PC-3 (cell line): Measurements from ENCODE around the gene RPL22. TPM values are rescaled to one million over a fixed set of nuclear protein-coding genes. Genes with fewer than 3 reads are reported as not detected.

Source experiments
- ATAC-seq: fragments of 200-7000 bp; cut with Tn5 transposase; 2 replicates; pipeline ENCODE4 v1.9.1; 2020; ENCODE audit warnings: mild to moderate bottlenecking, moderate library complexity
- BruUV-seq: library from RNA; stranded (reverse); fragments of 400-500 nt; replicated peaks from 2 replicates; lab custom pipeline; 2021; lab: Mats Ljungman, UMichigan
- CTCF ChIA-PET: fragments of 300-600 bp; sonication (Branson Sonifier 250); formaldehyde crosslinking; loops from one replicate; lab custom pipeline; 2022; ENCODE audit warnings: antibody characterized with exemption; lab: Charles Lee
- POLR2A ChIA-PET: fragments of 300-600 bp; sonication (Branson Sonifier 250); formaldehyde crosslinking; loops from one replicate; lab custom pipeline; 2022; ENCODE audit warnings: antibody characterized with exemption; ENCODE audit not compliant: unreplicated experiment; lab: Charles Lee
- DNase-seq: peaks from one replicate; pipeline ENCODE4 v3.0.0-alpha.2; 2015
- H2AFZ ChIP-seq: fragments of 300-600 bp; sonication (generic); 2 replicates; pipeline ENCODE4 v1.6.0; 2016; ENCODE audit warnings: antibody characterized with exemption, low read length
- H3F3A ChIP-seq: fragments of 300-600 bp; sonication (generic); one replicate; pipeline ENCODE4 v1.6.0; 2017; ENCODE audit warnings: antibody characterized with exemption, low read length, control low read depth, mild to moderate bottlenecking; ENCODE audit not compliant: unreplicated experiment
- H3K27ac ChIP-seq: fragments of 300-600 bp; sonication (generic); 2 replicates; pipeline ENCODE4 v1.5.1; 2016; ENCODE audit warnings: mild to moderate bottlenecking, low read length
- H3K27me3 ChIP-seq: fragments of 300-600 bp; sonication (generic); 2 replicates; pipeline ENCODE4 v1.6.1; 2016; ENCODE audit warnings: low read length, mixed read lengths
- H3K36me3 ChIP-seq: fragments of 300-600 bp; sonication (generic); 2 replicates; pipeline ENCODE4 v1.6.1; 2016; ENCODE audit warnings: low read depth, mixed run types, low read length, mixed read lengths
- H3K4me1 ChIP-seq: fragments of 300-600 bp; sonication (generic); 2 replicates; pipeline ENCODE4 v1.5.1; 2016; ENCODE audit warnings: low read length; ENCODE audit not compliant: insufficient read depth
- H3K4me2 ChIP-seq: fragments of 300-600 bp; sonication (generic); 2 replicates; pipeline ENCODE4 v1.6.0; 2016; ENCODE audit warnings: low read length
- H3K4me3 ChIP-seq: fragments of 300-600 bp; sonication (generic); 2 replicates; pipeline ENCODE4 v1.5.1; 2016; ENCODE audit warnings: mild to moderate bottlenecking, low read length, mixed read lengths
- H3K79me2 ChIP-seq: fragments of 300-600 bp; sonication (generic); 2 replicates; pipeline ENCODE4 v1.6.1; 2017; ENCODE audit warnings: low read length, mixed read lengths
- H3K9ac ChIP-seq: fragments of 300-600 bp; sonication (generic); 2 replicates; pipeline ENCODE4 v1.6.0; 2016; ENCODE audit warnings: mild to moderate bottlenecking, low read length
- H3K9me2 ChIP-seq: fragments of 300-600 bp; sonication (generic); replicated peaks from 2 replicates; pipeline ENCODE4 v1.6.1; 2016; ENCODE audit warnings: mixed run types, low read length, mixed read lengths
- H3K9me3 ChIP-seq: fragments of 300-600 bp; sonication (generic); 2 replicates; pipeline ENCODE4 v1.6.1; 2016; ENCODE audit warnings: low read length, mixed read lengths
- H4K20me1 ChIP-seq: fragments of 300-600 bp; sonication (generic); 2 replicates; pipeline ENCODE4 v1.6.1; 2016; ENCODE audit warnings: low read length, mixed read lengths
- EZH2 ChIP-seq: fragments of 300-600 bp; sonication (generic); IDR thresholded peaks from one replicate; pipeline ENCODE4 v1.6.1; 2017; ENCODE audit warnings: antibody characterized with exemption, mild to moderate bottlenecking, low read length; ENCODE audit not compliant: unreplicated experiment
- EZH2phosphoT487 ChIP-seq: fragments of 300-600 bp; sonication (generic); IDR thresholded peaks from 2 replicates; pipeline ENCODE4 v1.6.1; 2018; ENCODE audit warnings: mild to moderate bottlenecking, antibody characterized with exemption, low read length, borderline replicate concordance
- intact Hi-C: fragments of 100-400 bp; cut with micrococcal nuclease; formaldehyde crosslinking; loops from 2 replicates; pipeline ENCODE4 v1.9.0; 2023
- total RNA-seq: library from RNA; depleted of rRNA; stranded (reverse); fragments of >200 nt; gene quantifications from 2 replicates; pipeline ENCODE4 v1.2.3, GENCODE V29; 2014
- TF ChIP-seq, protein P1 (sequence below): fragments of 300-600 bp; sonication (generic); conservative IDR thresholded peaks from 2 replicates; pipeline ENCODE4 v1.5.1; 2017; ENCODE audit warnings: antibody characterized with exemption, low read depth, mild to moderate bottlenecking, low read length

The RPL22 gene
- total RNA-seq, 1 experiment from 2014 or later, result 283 TPM

DNA sequence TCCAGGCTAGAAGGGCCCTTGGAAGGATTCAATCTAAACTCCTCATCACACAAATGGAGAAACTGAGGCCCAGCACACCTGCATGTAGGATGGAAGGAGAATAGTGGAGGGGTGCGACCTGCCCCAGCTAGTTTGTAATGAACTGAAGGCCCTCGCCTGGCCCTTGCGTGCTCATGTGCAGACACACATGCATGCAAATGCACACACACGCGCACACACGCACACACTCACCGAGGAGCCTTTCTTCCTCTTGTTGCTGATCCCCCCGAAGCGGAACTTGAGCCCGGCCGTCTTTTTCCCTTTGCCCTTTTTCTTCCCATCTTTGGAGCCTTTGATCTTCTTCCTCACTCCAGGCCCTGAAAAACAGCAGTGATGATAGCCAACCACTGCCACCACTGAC lies 47.2 kb downstream of the RPL22 start:
- no peak overlapping the region for H3K9ac ChIP-seq
- ChIA-PET POLR2A (no interaction called here), CTCF (no interaction called here)
- H3K9me3 ChIP-seq, result no peaks in the 10 kb centered on the region
- H3K27me3 ChIP-seq, result no peaks in the 10 kb centered on the region
- H3K4me2 ChIP-seq, result no peak overlapping the region
- TF ChIP-seq EZH2phosphoT487 (no peak), EZH2 (no peak)
- TF ChIP-seq, protein P1, sequence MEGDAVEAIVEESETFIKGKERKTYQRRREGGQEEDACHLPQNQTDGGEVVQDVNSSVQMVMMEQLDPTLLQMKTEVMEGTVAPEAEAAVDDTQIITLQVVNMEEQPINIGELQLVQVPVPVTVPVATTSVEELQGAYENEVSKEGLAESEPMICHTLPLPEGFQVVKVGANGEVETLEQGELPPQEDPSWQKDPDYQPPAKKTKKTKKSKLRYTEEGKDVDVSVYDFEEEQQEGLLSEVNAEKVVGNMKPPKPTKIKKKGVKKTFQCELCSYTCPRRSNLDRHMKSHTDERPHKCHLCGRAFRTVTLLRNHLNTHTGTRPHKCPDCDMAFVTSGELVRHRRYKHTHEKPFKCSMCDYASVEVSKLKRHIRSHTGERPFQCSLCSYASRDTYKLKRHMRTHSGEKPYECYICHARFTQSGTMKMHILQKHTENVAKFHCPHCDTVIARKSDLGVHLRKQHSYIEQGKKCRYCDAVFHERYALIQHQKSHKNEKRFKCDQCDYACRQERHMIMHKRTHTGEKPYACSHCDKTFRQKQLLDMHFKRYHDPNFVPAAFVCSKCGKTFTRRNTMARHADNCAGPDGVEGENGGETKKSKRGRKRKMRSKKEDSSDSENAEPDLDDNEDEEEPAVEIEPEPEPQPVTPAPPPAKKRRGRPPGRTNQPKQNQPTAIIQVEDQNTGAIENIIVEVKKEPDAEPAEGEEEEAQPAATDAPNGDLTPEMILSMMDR, result no peak
- no TSS peak for BruUV-seq
- H3K4me3 ChIP-seq, result no peak overlapping the region
- H3K36me3 ChIP-seq, result no peaks in the 10 kb centered on the region
- ATAC-seq (no peak), DNase-seq (no peak)
- H3K79me2 ChIP-seq, result no peaks in the 10 kb centered on the region
- H3K4me1 ChIP-seq, result peaks cover 15% of the 10 kb centered on the region
- H4K20me1 ChIP-seq, result no peaks in the 10 kb centered on the region
- H3F3A ChIP-seq, result peaks cover 5% of the 10 kb centered on the region
- no peak overlapping the region for H2AFZ ChIP-seq
- H3K27ac ChIP-seq, result no peak overlapping the region
- intact Hi-C loops, result no loop called here
- no peaks in the 10 kb centered on the region for H3K9me2 ChIP-seq

DNA sequence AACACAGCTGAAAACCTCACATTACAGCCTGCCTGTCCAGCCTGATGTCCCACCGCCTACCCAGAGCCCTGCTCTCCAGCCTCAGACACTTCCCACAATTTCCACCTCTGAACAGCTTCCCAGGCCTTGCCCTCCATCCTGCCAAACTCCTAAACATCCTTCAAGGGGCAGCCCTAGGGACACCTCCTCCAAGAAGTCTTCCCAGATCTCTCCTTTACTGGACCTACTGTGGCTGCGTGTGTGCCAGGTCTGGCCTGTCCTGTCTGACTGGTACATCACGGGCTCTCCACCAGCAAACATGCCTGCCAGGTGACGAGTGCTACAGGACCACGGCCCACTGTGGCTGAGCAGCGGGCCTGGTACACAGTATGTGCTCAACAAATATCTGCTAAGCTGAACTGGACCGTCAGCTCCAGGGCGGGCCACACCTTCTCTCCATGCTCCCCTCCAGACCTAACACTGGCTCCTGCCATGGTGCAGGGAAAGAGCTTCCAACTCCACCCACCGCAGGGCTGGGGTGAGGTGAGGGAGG lies 48.0 kb downstream of the RPL22 start:
- H3K36me3 ChIP-seq, result no peaks in the 10 kb centered on the region
- POLR2A ChIA-PET, result no interaction called here

More for the DNA sequence above, 48.0 kb downstream of the RPL22 start:
- Histone ChIP-seq H3K27me3 (no peaks in the 10 kb centered on the region), H3K9ac (no peak overlapping the region), H3K9me2 (no peaks in the 10 kb centered on the region), H3K4me1 (peaks cover 7% of the 10 kb centered on the region), H3K4me3 (no peak overlapping the region), H3K79me2 (no peaks in the 10 kb centered on the region), H3K9me3 (no peaks in the 10 kb centered on the region), H3K4me2 (no peak overlapping the region), H2AFZ (no peak overlapping the region), H4K20me1 (no peaks in the 10 kb centered on the region), H3F3A (no peaks in the 10 kb centered on the region), H3K27ac (no peak overlapping the region)
- no peak for DNase-seq
- intact Hi-C loops, result no loop called here
- no peak for ATAC-seq
- BruUV-seq, result no TSS peak
- TF ChIP-seq EZH2 (no peak), EZH2phosphoT487 (no peak)
- TF ChIP-seq, protein P1, result no peak
- CTCF ChIA-PET, result no interaction called here
